Karpas-422 (cell line): ENCODE measurements around the gene PRTFDC1. TPM values are rescaled to one million over a fixed set of nuclear protein-coding genes. Genes with fewer than 3 reads are reported as not detected.

Experiments used
- DNase-seq: peaks from one replicate; pipeline ENCODE4 v3.0.0-alpha.2; 2015
- H2AFZ ChIP-seq: fragments of 200-600 bp; sonication (generic); 2 replicates; pipeline ENCODE4 v1.6.1; 2014; ENCODE audit warnings: antibody characterized with exemption, low read length, mixed read lengths
- H3K27ac ChIP-seq: fragments of 200-600 bp; sonication (generic); 2 replicates; pipeline ENCODE4 v1.5.1; 2014; ENCODE audit warnings: mild to moderate bottlenecking, low read length, moderate library complexity
- H3K27me3 ChIP-seq: fragments of 200-600 bp; sonication (generic); 2 replicates; pipeline ENCODE4 v1.6.1; 2014; ENCODE audit warnings: low read length, mixed read lengths
- H3K36me3 ChIP-seq: fragments of 200-600 bp; sonication (generic); 2 replicates; pipeline ENCODE4 v1.6.1; 2014; ENCODE audit warnings: low read length, mixed read lengths; ENCODE audit not compliant: insufficient read depth
- H3K4me1 ChIP-seq: fragments of 200-600 bp; sonication (generic); 2 replicates; pipeline ENCODE4 v1.6.1; 2014; ENCODE audit warnings: mild to moderate bottlenecking, low read length, mixed read lengths
- H3K4me2 ChIP-seq: fragments of 200-600 bp; sonication (generic); 2 replicates; pipeline ENCODE4 v1.6.1; 2014; ENCODE audit warnings: low read length, low read depth, mild to moderate bottlenecking; ENCODE audit not compliant: poor library complexity, severe bottlenecking
- H3K4me3 ChIP-seq: fragments of 200-600 bp; sonication (generic); 2 replicates; pipeline ENCODE4 v1.5.1; 2014; ENCODE audit warnings: mild to moderate bottlenecking, antibody characterized with exemption, low read length, mixed read lengths
- H3K79me2 ChIP-seq: fragments of 200-600 bp; sonication (generic); 2 replicates; pipeline ENCODE4 v1.6.1; 2014; ENCODE audit warnings: mild to moderate bottlenecking, low read length, mixed read lengths
- H3K9ac ChIP-seq: fragments of 200-600 bp; sonication (generic); 2 replicates; pipeline ENCODE4 v1.6.0; 2014; ENCODE audit warnings: low read length
- H3K9me2 ChIP-seq: fragments of 200-600 bp; sonication (generic), shearing (Covaris generic); replicated peaks from 2 replicates; pipeline ENCODE4 v1.6.0; 2014; ENCODE audit warnings: mild to moderate bottlenecking, low read length, moderate library complexity; ENCODE audit not compliant: insufficient read depth
- H3K9me3 ChIP-seq: fragments of 300-700, 200-600 bp; sonication (generic); 2 replicates; pipeline ENCODE4 v1.6.1; 2014; ENCODE audit warnings: low read length, mixed read lengths
- H4K20me1 ChIP-seq: fragments of 200-600 bp; sonication (generic); 2 replicates; pipeline ENCODE4 v1.6.1; 2014; ENCODE audit warnings: mild to moderate bottlenecking, antibody characterized with exemption, low read length, low read depth; ENCODE audit not compliant: insufficient read depth
- total RNA-seq: library from RNA; depleted of rRNA; stranded (reverse); fragments of >200 nt; shearing (Covaris generic); gene quantifications from 2 replicates; pipeline ENCODE4 v1.2.3, GENCODE V29; 2014; ENCODE audit warnings: low replicate concordance

The PRTFDC1 gene
- total RNA-seq, 1 experiment from 2014 or later: not detected

GRCh38 chr10:24951201-24952142, 934 bp downstream of the PRTFDC1 start:
- no peak overlapping the region for H2AFZ ChIP-seq
- H3K36me3 ChIP-seq: no peaks in the 10 kb centered on the region
- H3K4me1 ChIP-seq: no peaks in the 10 kb centered on the region
- H3K9ac ChIP-seq: no peak overlapping the region
- H3K4me2 ChIP-seq: no peak overlapping the region
- no peaks in the 10 kb centered on the region for H3K9me2 ChIP-seq
- no peaks in the 10 kb centered on the region for H3K79me2 ChIP-seq
- no peak overlapping the region for H3K27ac ChIP-seq
- DNase-seq: no peak
- no peak overlapping the region for H3K4me3 ChIP-seq
- H3K27me3 ChIP-seq: no peaks in the 10 kb centered on the region
- H3K9me3 ChIP-seq: peaks cover 6% of the 10 kb centered on the region
- H4K20me1 ChIP-seq: no peaks in the 10 kb centered on the region

GRCh38 chr10:24950439-24950838, 2.0 kb downstream of the PRTFDC1 start:
- Histone ChIP-seq H3K27me3 (no peaks in the 10 kb centered on the region), H2AFZ (no peak overlapping the region), H3K79me2 (no peaks in the 10 kb centered on the region), H3K36me3 (no peaks in the 10 kb centered on the region), H3K9ac (no peak overlapping the region), H3K9me2 (no peaks in the 10 kb centered on the region), H3K4me3 (no peak overlapping the region), H3K9me3 (peaks cover 12% of the 10 kb centered on the region), H3K4me2 (no peak overlapping the region), H3K4me1 (no peaks in the 10 kb centered on the region), H3K27ac (no peak overlapping the region), H4K20me1 (no peaks in the 10 kb centered on the region)
- DNase-seq: no peak

DNA sequence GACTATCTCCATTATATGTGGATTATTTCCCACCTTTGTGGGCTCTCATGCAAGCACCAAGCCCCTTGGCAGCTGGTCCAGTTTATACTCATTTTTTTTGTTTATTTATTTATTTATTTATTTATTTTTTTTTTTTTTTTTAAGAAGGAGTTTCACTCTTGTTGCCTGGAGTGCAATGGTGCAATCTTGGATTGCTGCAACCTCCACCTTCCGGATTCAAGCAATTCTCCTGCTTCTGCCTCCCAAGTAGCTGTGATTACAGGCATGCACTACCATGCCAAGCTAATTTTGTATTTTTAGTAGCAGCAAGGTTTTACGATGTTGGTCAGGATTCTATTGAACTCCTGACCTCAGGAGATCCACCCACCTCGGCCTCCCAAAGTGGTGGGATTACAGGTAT, 2.8 kb downstream of the PRTFDC1 start:
- DNase-seq: no peak
- Histone ChIP-seq H3K9ac (no peak overlapping the region), H3K4me2 (no peak overlapping the region), H2AFZ (no peak overlapping the region), H3K27ac (no peak overlapping the region), H3K4me3 (no peak overlapping the region), H3K36me3 (no peaks in the 10 kb centered on the region), H3K27me3 (no peaks in the 10 kb centered on the region), H3K4me1 (no peaks in the 10 kb centered on the region), H3K9me2 (no peaks in the 10 kb centered on the region), H4K20me1 (no peaks in the 10 kb centered on the region), H3K79me2 (no peaks in the 10 kb centered on the region), H3K9me3 (peaks cover 12% of the 10 kb centered on the region)

GRCh38 chr10:24947304-24948097, 4.9 kb downstream of the PRTFDC1 start:
- no peak for DNase-seq
- Histone ChIP-seq H3K79me2 (no peaks in the 10 kb centered on the region), H3K4me1 (no peaks in the 10 kb centered on the region), H3K4me3 (no peak overlapping the region), H3K4me2 (no peak overlapping the region), H2AFZ (no peak overlapping the region), H4K20me1 (no peaks in the 10 kb centered on the region), H3K27me3 (no peaks in the 10 kb centered on the region), H3K36me3 (no peaks in the 10 kb centered on the region), H3K27ac (no peak overlapping the region), H3K9me2 (no peaks in the 10 kb centered on the region), H3K9ac (no peak overlapping the region), H3K9me3 (peaks cover 12% of the 10 kb centered on the region)

GRCh38 chr10:24944512-24945255, 7.7 kb downstream of the PRTFDC1 start:
- Histone ChIP-seq H3K36me3 (no peaks in the 10 kb centered on the region), H3K9me3 (peaks cover 6% of the 10 kb centered on the region), H4K20me1 (no peaks in the 10 kb centered on the region), H3K79me2 (no peaks in the 10 kb centered on the region), H3K27me3 (no peaks in the 10 kb centered on the region), H3K9ac (no peak overlapping the region), H2AFZ (no peak overlapping the region), H3K4me1 (no peaks in the 10 kb centered on the region), H3K9me2 (no peaks in the 10 kb centered on the region; the same call in 1 of the 2 replicates), H3K4me3 (no peak overlapping the region), H3K4me2 (no peak overlapping the region), H3K27ac (no peak overlapping the region)
- no peak for DNase-seq

- peaks cover 11% of the 10 kb centered on the region; the same call in 1 of the 2 replicates for H3K9me3 ChIP-seq
- no peaks in the 10 kb centered on the region for H3K27me3 ChIP-seq
- H3K27ac ChIP-seq: no peak overlapping the region
- H3K4me2 ChIP-seq: no peak overlapping the region
- no peak overlapping the region for H3K9ac ChIP-seq
- no peaks in the 10 kb centered on the region for H4K20me1 ChIP-seq
- no peaks in the 10 kb centered on the region for H3K36me3 ChIP-seq
- H3K79me2 ChIP-seq: no peaks in the 10 kb centered on the region
- no peaks in the 10 kb centered on the region; the same call in 1 of the 2 replicates for H3K9me2 ChIP-seq
- no peak overlapping the region for H2AFZ ChIP-seq
- no peak for DNase-seq
- H3K4me1 ChIP-seq: no peaks in the 10 kb centered on the region
- H3K4me3 ChIP-seq: no peak overlapping the region
Observed at GRCh38 chr10:24938525-24938924, 13.9 kb downstream of the PRTFDC1 start.

- no peak overlapping the region for H3K4me3 ChIP-seq
- no peak overlapping the region for H2AFZ ChIP-seq
- no peak overlapping the region for H3K9ac ChIP-seq
- H3K79me2 ChIP-seq: no peaks in the 10 kb centered on the region
- no peak overlapping the region for H3K27ac ChIP-seq
- H3K9me3 ChIP-seq: peaks cover 11% of the 10 kb centered on the region; the same call in 1 of the 2 replicates
- H3K4me2 ChIP-seq: no peak overlapping the region
- no peak for DNase-seq
- no peaks in the 10 kb centered on the region; the same call in 1 of the 2 replicates for H3K9me2 ChIP-seq
- H3K4me1 ChIP-seq: no peaks in the 10 kb centered on the region
- H3K36me3 ChIP-seq: no peaks in the 10 kb centered on the region
- H4K20me1 ChIP-seq: no peaks in the 10 kb centered on the region
- no peaks in the 10 kb centered on the region for H3K27me3 ChIP-seq
Observed at GRCh38 chr10:24938076-24938475, 14.3 kb downstream of the PRTFDC1 start.
